LNCAP (cell line): ENCODE measurements around the gene CD36.

Experiments
- CTCF ChIP-seq: fragments of 450-650 bp; IDR thresholded peaks from 2 replicates; pipeline ENCODE4 v1.5.1; 2017; ENCODE audit warnings: mild to moderate bottlenecking

Gene CD36

GRCh38 chr7:80612880-80613279 is 25.6 kb upstream of the CD36 start:
- TF ChIP-seq CTCF: no peak

- no peak for TF ChIP-seq CTCF
Measured at GRCh38 chr7:80613519-80613918, 24.9 kb upstream of the CD36 start.

- no peak for TF ChIP-seq CTCF
Measured at GRCh38 chr7:80614851-80615271, 23.6 kb upstream of the CD36 start.

DNA sequence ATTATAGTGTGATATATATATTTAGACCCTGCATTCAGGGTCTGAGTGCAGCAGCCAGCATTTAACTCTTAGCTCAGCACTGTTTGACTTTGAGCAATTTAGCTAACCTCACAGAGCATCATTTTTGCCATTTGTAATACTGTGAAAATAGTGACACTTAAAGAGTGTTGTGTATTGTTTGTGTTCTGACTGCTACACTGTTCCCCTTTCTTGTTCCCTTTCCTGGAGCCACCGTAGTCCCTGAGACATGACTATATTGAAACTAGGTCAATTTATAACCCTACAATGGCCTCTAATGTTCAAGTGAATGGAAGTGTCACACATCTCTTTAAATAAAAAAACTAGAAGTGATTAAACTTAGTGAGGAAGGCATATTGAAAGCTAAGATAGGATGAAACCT is 20.3 kb upstream of the CD36 start:
- no peak for TF ChIP-seq CTCF

DNA sequence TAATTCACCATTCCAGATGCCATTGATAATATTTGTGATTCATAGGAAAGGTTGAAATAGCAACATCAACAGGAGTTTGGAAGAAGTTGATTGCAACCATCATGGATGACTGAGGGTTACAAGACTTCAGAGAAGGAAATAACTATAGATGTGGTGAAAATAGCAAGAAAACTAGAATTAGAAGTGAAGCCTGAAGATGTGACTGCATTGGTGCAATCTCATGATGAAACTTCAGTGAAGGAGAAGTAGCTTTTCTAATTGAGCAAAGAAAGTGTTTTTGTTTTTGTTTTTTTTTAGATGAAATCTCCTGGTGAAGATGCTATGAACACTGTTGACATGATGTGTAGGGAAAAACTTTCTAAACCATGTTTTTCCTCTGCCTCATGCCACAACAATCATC is 18.7 kb upstream of the CD36 start:
- no peak for TF ChIP-seq CTCF

- no peak for TF ChIP-seq CTCF
Measured at GRCh38 chr7:80622541-80622940, 15.9 kb upstream of the CD36 start.

DNA sequence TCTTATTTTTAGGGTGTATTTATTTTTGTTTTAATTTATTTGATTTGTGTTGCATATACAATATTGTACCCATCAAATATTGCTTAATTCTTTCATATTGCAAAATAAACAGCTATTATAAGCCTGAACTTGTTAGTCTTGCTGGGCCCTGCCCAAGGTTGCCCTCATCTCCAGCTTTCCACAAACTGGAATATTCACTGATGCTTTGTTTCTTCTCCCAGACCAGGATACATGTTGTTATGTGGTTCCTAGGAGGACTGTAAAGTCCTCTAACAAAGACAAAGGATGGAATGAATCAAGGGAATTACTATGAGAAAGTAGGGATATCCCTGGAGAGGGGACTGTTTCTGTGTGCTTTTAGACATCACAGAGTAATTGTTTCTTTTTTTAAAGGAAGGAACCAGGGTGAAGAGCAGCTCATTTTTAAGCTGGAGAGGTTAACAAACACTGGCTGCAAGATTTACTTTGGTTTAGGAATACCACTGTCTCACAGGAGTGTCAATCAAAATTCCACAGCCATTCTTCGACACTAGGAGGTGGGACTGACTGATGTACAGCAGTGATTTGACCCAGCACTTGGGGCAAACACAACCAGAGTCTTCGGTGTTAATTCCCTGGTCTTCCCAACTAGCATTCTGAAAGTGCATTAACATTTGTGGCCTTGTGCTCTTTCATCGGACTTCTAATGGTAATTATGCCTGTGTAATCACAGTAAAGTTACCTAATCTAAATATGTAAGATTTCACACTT is 14.8 kb upstream of the CD36 start:
- no peak for TF ChIP-seq CTCF

- no peak for TF ChIP-seq CTCF
Measured at GRCh38 chr7:80624763-80625162, 13.7 kb upstream of the CD36 start.
